ENCODE data around the gene LILRA6.
"Not testable (repeated sequence)": the region's sequence is repeated elsewhere in the genome, so short reads cannot be mapped to it uniquely, and the experiment has no call there.

DNA sequence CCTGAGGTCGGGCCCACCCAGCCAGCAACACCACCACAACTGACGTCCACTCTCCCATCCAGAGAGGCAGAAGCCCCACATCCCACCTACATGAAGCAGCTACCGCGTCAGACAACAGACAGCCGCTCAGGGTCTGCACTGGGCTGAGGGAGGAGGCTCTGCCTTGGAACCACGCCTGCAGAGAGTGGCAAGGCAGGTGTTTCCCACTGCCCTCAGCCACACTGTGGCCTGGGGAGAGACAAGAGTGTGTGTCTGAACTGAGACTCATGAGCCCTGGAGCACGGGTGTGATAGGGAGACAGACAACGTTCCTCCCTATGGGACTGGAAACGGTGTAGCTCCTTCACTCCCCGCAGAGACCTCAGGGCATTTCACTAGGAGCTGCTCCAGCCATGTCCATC lies 43.7 kb upstream of the LILRA6 start:
- TF ChIP-seq CTCF (IDR thresholded peaks at IDR 0.05); POLR2AphosphoS5 (IDR thresholded peaks at IDR 0.05; ENCODE audit: insufficient read depth in 1 of 2, low read depth in 1 of 2): not testable (repeated sequence)

Data from vagina (tissue), 2 donors.